Thyroid gland (tissue), 4 donors: ENCODE measurements around the gene PDE6A. TPM values are rescaled to one million over a fixed set of nuclear protein-coding genes. Genes with fewer than 3 reads are reported as not detected.
"Not testable (repeated sequence)": the region's sequence is repeated elsewhere in the genome, so short reads cannot be mapped to it uniquely, and the experiment has no call there.

ENCODE experiments used
- DNase-seq, 2 donors: peaks; one replicate each; pipeline ENCODE4 v3.0.0-alpha.2; 2019
- H3K27ac ChIP-seq, 3 donors: fragments of 200-600 bp; sonication (generic); 1 replicate in 2 of 3; 2 replicates in 1 of 3; pipeline ENCODE4 v1.5.1; 2016 to 2019; ENCODE audit warnings: mild to moderate bottlenecking in 1 of 3, moderate library complexity in 1 of 3
- H3K27me3 ChIP-seq: fragments of 200-600 bp; sonication (generic); one replicate; pipeline ENCODE4 v1.5.1; 2019
- H3K36me3 ChIP-seq, 2 donors: fragments of 200-600 bp; sonication (generic); one replicate each; pipeline ENCODE4 v1.5.1; 2016 to 2019
- H3K4me1 ChIP-seq, 2 donors: fragments of 200-600 bp; sonication (generic); one replicate each; pipeline ENCODE4 v1.5.1; 2017 to 2019
- H3K4me3 ChIP-seq, 3 donors: fragments of 200-600 bp; sonication (generic); replicated peaks in 1 of 3; 1 replicate in 2 of 3; 2 replicates in 1 of 3; pipeline ENCODE4 v1.5.1; 2016; ENCODE audit warnings: mild to moderate bottlenecking in 1 of 3
- H3K9me3 ChIP-seq: fragments of 200-600 bp; sonication (generic); one replicate; pipeline ENCODE4 v1.5.1; 2017
- CTCF ChIP-seq, 6 experiments: fragments of 200-600 bp in 3 of 6; fragments of 450-650 bp in 3 of 6; sonication (generic) in 3 of 6; IDR thresholded peaks; one replicate each; pipeline ENCODE4 v1.5.1; 2016 to 2019; ENCODE audit warnings: antibody characterized with exemption in 6 of 6, mild to moderate bottlenecking in 2 of 6, inconsistent platforms in 1 of 6, moderate library complexity in 1 of 6
- POLR2A ChIP-seq, 2 donors: fragments of 450-650 bp; IDR thresholded peaks; one replicate each; pipeline ENCODE4 v1.6.1; 2017; ENCODE audit warnings: antibody characterized with exemption in 2 of 2, mild to moderate bottlenecking in 2 of 2, moderate library complexity in 1 of 2
- WGBS, 2 donors: methylation state at CpG; one replicate each; pipeline ENCODE4 v1.1.5; 2017; 5-methylcytosine and 5-hydroxymethylcytosine counted together
- intact Hi-C: fragments of 100-400 bp; cut with DNase I; formaldehyde crosslinking; loops from one replicate; pipeline ENCODE4 v1.15.1; 2023
- total RNA-seq, 4 donors: library from RNA; depleted of rRNA; stranded (reverse); fragments of >200 nt; gene quantifications; one replicate each; pipeline ENCODE4 v1.2.3, GENCODE V29; 2016

Gene PDE6A
- total RNA-seq, 4 donors from 2014 or later, result not detected

DNA sequence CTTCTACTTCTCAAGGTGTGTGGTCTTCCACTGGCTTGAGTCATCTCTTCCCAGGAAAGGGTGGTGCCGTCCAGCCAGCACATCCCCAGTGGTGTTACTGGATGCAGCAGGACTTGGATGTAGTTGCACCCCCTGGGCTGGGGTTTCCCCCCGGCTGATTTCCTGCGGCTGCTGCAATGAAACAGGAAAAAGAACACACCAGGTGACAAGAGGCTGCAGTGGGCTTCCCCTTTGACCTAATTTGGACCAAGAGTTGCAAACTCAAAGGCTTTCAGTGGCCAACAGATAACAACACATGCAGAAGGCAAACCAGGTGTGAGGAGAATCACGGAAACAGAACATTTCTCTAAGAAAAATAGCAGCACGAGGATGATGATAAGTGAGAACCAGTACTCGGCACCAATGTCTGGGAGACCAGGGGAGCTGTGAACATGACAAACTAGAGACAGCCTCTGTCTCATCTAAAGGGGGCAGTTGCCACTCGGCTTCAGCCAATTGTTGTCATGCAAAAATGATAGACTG lies 83.7 kb downstream of the PDE6A start:
- Histone ChIP-seq H3K4me3 (no peak overlapping the region), H3K27ac (no peak overlapping the region), H3K4me1 (no peaks in the 10 kb centered on the region), H3K36me3 (no peaks in the 10 kb centered on the region), H3K27me3 (no peaks in the 10 kb centered on the region), H3K9me3 (no peaks in the 10 kb centered on the region)
- no peak for DNase-seq
- WGBS, 2 donors, result 62 to 68% methylated on average over 7 of the region's 7 CpGs
- no peak for TF ChIP-seq POLR2A (IDR thresholded peaks at IDR 0.05)
- TF ChIP-seq CTCF (IDR thresholded peaks at IDR 0.05), result no peak
- intact Hi-C loops, result no loop called here

DNA sequence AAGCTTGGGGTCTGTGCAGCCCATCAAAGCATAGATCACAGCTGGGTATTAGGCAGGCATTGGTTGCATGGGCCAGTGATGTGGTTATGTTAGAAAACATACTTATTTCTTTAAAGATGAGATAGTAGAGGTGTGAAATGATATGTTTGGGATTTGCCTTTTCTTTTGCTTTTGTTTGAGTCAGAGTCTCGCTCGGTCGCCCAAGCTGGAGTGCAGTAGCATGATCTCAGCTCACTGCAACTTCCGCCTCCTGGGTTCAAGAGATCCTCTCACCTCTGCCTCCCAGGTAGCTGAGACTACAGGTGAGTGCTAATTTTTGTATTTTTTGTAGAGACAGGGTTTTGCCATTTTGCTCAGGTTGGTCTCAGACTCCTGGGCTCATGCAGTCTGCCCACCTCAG lies 84.8 kb downstream of the PDE6A start:
- H3K9me3 ChIP-seq, result no peaks in the 10 kb centered on the region
- H3K36me3 ChIP-seq, result no peaks in the 10 kb centered on the region
- intact Hi-C loops, result no loop called here
- WGBS, 2 donors, result 90 to 96% methylated on average over 4 of the region's 4 CpGs
- H3K27me3 ChIP-seq, result no peaks in the 10 kb centered on the region
- no peak for TF ChIP-seq POLR2A (IDR thresholded peaks at IDR 0.05)
- no peak for TF ChIP-seq CTCF (IDR thresholded peaks at IDR 0.05)
- no peaks in the 10 kb centered on the region for H3K4me1 ChIP-seq
- DNase-seq, result no peak
- no peak overlapping the region for H3K4me3 ChIP-seq
- no peak overlapping the region for H3K27ac ChIP-seq

DNA sequence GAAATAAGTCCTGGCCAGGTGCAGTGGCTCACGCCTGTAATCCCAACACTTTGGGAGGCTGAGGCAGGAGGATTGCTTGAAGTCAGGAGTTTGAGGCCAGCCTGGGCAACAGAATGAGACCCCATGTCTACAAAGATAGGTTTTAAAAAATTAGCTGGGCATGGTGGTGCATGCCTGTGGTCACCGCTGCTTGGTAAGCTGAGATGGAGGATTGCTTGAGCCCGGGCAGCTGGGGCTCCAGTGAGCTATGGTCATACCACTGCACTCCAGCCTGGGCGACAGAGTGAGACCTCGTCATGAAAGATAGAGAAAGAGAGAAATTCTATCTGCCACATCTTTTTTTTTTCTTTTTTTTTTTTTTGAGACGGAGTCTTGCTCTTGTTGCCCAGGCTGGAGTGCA lies 86.1 kb downstream of the PDE6A start:
- H3K4me3 ChIP-seq, H3K36me3 ChIP-seq, H3K9me3 ChIP-seq, H3K27me3 ChIP-seq, H3K4me1 ChIP-seq, DNase-seq, H3K27ac ChIP-seq, intact Hi-C loops: not testable (repeated sequence)
- WGBS, 2 donors, result 93 to 95% methylated on average over 6 of the region's 6 CpGs

DNA sequence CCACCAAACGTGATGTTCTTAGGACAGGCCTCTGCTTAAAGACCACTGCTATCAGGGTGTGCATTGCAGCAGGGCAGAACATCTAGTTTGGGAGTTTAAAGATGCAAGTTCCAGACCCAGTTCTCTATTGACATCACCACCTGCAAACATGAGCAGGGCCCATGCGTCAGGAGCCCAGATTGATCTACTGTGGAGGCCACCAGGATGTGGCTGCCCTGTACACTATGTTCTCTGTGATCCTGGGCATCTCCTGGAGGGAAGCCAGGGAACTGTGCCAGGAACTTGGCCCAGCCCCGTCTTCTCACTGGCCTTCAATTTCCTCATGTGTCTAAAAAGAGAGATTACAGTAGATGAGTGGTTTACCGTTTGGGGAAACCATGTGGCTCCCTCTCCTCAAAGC lies 87.1 kb downstream of the PDE6A start:
- Histone ChIP-seq H3K4me3 (no peak overlapping the region), H3K27me3 (no peaks in the 10 kb centered on the region), H3K4me1 (no peaks in the 10 kb centered on the region), H3K27ac (peak overlapping the region in 1 of 3 donors; percentile 23), H3K36me3 (no peaks in the 10 kb centered on the region), H3K9me3 (no peaks in the 10 kb centered on the region)
- WGBS, 2 donors, result 46 to 63% methylated on average over 4 of the region's 4 CpGs
- intact Hi-C loops, result no loop called here
- DNase-seq, result peak; percentile 53 to 54
- no peak for TF ChIP-seq POLR2A (IDR thresholded peaks at IDR 0.05)
- TF ChIP-seq CTCF (IDR thresholded peaks at IDR 0.05), result no peak

- Histone ChIP-seq H3K27me3 (no peaks in the 10 kb centered on the region), H3K27ac (no peak overlapping the region), H3K36me3 (no peaks in the 10 kb centered on the region), H3K9me3 (no peaks in the 10 kb centered on the region), H3K4me3 (no peak overlapping the region), H3K4me1 (no peaks in the 10 kb centered on the region)
- TF ChIP-seq CTCF (IDR thresholded peaks at IDR 0.05), result no peak
- no peak for TF ChIP-seq POLR2A (IDR thresholded peaks at IDR 0.05)
- no peak for DNase-seq
- intact Hi-C loops, result no loop called here
- WGBS, 2 donors, result 82 to 87% methylated on average over 4 of the region's 4 CpGs
Observed at GRCh38 chr5:149855366-149855765, 89.2 kb downstream of the PDE6A start.

DNA sequence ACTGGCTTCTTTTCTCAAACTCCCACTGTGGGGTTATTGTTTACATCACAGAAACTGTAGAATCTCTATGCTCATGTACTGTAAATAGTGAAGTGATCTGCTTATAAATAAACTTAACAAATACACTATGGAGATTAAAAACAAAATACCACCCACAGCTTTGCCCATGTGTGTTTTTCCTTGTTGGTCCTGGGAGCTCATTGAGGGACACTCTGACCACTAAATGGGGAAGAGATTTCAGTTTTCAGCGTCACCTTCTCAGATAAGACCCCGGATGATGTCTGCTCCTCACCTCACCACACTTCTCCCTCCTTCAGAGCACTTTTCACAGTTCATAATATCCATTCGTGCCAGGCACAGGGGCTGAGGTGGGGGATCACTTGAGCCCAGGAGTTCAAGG lies 89.7 kb downstream of the PDE6A start:
- H3K4me1 ChIP-seq, result no peaks in the 10 kb centered on the region
- DNase-seq, result no peak
- H3K9me3 ChIP-seq, result no peaks in the 10 kb centered on the region
- no peak overlapping the region for H3K4me3 ChIP-seq
- H3K36me3 ChIP-seq, result no peaks in the 10 kb centered on the region
- intact Hi-C loops, result no loop called here
- H3K27me3 ChIP-seq, result no peaks in the 10 kb centered on the region
- TF ChIP-seq CTCF (IDR thresholded peaks at IDR 0.05) (no peak), POLR2A (IDR thresholded peaks at IDR 0.05) (no peak)
- H3K27ac ChIP-seq, result no peak overlapping the region
- 61 to 73% methylated on average over 3 of the region's 3 CpGs for WGBS, 2 donors
